ENCODE data around the gene TNN. TPM values are rescaled to one million over a fixed set of nuclear protein-coding genes. Genes with fewer than 3 reads are reported as not detected.
"Not testable (repeated sequence)": the region's sequence is repeated elsewhere in the genome, so short reads cannot be mapped to it uniquely, and the experiment has no call there.

Gene TNN, protein sequence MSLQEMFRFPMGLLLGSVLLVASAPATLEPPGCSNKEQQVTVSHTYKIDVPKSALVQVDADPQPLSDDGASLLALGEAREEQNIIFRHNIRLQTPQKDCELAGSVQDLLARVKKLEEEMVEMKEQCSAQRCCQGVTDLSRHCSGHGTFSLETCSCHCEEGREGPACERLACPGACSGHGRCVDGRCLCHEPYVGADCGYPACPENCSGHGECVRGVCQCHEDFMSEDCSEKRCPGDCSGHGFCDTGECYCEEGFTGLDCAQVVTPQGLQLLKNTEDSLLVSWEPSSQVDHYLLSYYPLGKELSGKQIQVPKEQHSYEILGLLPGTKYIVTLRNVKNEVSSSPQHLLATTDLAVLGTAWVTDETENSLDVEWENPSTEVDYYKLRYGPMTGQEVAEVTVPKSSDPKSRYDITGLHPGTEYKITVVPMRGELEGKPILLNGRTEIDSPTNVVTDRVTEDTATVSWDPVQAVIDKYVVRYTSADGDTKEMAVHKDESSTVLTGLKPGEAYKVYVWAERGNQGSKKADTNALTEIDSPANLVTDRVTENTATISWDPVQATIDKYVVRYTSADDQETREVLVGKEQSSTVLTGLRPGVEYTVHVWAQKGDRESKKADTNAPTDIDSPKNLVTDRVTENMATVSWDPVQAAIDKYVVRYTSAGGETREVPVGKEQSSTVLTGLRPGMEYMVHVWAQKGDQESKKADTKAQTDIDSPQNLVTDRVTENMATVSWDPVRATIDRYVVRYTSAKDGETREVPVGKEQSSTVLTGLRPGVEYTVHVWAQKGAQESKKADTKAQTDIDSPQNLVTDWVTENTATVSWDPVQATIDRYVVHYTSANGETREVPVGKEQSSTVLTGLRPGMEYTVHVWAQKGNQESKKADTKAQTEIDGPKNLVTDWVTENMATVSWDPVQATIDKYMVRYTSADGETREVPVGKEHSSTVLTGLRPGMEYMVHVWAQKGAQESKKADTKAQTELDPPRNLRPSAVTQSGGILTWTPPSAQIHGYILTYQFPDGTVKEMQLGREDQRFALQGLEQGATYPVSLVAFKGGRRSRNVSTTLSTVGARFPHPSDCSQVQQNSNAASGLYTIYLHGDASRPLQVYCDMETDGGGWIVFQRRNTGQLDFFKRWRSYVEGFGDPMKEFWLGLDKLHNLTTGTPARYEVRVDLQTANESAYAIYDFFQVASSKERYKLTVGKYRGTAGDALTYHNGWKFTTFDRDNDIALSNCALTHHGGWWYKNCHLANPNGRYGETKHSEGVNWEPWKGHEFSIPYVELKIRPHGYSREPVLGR (N-terminal part only)
- not detected for total RNA-seq

DNA sequence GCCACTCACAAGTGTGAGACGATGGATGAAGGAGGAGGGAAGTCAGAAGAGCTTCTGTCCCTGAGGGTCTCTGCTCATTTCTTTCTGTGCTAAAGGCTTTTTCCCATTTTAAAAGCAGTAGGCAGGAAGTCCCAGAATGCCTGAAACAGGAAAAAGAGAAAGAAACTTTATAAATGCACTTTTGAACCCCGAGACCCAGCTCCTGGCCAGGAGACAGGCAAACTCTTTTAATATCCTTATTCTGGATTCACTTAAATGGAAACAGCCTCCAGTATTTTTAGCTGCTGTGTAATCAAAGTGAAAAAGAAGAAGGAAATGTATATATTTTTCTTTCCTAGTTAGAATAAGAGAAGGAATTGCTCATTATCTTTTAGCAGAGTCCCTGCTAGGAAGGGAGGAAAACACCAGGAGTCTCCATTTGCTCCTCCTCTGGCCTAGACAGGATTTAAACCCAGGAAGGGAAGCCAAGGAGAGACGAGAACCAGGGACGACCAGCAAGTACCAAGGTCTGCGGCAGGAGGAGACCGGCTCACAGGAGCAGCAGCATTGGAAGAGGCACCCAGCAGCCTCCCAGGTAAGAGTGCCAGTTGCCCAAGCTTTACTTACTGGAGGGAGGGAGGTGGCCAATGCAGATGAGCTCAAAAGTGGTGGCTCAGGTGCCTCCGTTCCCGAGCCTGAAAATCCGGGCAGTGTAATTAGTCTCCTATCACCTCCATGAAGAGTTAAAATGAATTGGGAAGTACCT, at the start of gene TNN:
Gene TNN, plus strand, starts transcription at position 472 of the 745 bp plus-strand sequence. CDS start 9,586 bp downstream, outside the sequence.
- H3K27me3 Mint-ChIP-seq (ENCODE audit: low read depth) = peaks cover 4% of the 10 kb centered on the region
- H3K4me1 Mint-ChIP-seq (ENCODE audit: low read depth) = peaks cover 8% of the 10 kb centered on the region
- no peak for DNase-seq
- CTCF ChIA-PET = interaction anchor here (0.9 kb wide), 1 partner anchor 58 kb away, joined by 3 read pairs; no protein-coding TSS in a partner anchor
- no peaks in the 10 kb centered on the region for H3K9me3 Mint-ChIP-seq
- no peak within 1 kb of the TSS for H3K27ac Mint-ChIP-seq
- no peak within 1 kb of the TSS for H3K4me3 Mint-ChIP-seq
- intact Hi-C loops (cut with micrococcal nuclease) = no loop called here
- no peaks in the 10 kb centered on the region for H3K36me3 Mint-ChIP-seq (ENCODE audit: low read depth)

GRCh38 chr1:175019524-175019923, 48.1 kb upstream of the TNN start:
- Mint-ChIP-seq H3K4me3 (no peak overlapping the region), H3K36me3 (ENCODE audit: low read depth) (peaks cover 29% of the 10 kb centered on the region), H3K4me1 (ENCODE audit: low read depth) (peaks cover 38% of the 10 kb centered on the region), H3K27ac (no peak overlapping the region), H3K9me3 (peaks cover under 1% of the 10 kb centered on the region), H3K27me3 (ENCODE audit: low read depth) (no peaks in the 10 kb centered on the region)
- CTCF ChIA-PET = no interaction called here
- intact Hi-C loops (cut with micrococcal nuclease) = no loop called here
- no peak for DNase-seq

DNA sequence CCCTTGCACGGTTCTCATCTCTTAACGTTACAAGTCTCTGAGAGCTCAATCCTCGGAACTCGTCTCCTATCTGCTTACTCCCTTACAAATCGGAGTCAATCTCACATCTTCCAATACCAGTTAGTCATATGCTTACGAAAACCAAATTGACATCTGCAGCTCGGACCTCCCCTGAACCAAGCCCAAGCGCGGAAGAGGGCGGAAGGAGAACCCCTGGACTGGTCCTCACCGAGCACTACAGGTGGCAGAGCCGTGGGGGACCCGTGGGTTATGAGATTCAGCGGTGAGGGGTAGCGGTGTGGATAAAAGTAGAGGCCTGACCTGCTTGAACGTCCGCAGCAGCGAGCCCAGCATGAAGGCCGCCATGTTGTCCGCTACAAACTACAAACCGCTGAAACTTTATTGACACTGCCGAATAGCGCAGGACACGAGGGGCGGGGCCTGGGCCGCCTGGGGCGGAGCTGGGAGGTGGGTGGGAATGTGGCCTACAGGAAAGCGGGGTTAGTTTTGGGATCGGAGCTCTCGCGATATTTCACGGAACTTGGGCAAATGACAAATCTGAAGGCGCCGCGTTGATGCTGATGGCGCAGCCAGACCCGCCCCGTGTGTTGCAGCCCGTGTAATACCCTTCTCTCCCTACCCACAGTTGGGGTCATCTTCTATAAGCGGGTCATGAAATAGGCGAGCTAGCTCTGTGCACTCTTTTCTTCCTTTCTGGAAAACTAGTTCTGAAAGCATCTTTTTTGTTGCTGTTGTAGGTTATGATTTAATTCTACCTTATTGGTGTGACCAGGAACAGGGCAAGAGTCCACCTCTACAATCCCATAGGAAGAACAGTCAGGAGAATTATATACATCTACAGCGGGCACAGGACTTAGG, 44.4 kb upstream of the TNN start, which contains the start of gene MRPS14:
Gene MRPS14, minus strand, starts transcription at position 383 of the 879 bp plus-strand sequence. Its CDS starts 17 bp downstream, at position 366.
- H3K4me3 Mint-ChIP-seq = peak within 1 kb of the TSS; percentile 87
- CTCF ChIA-PET = interaction anchor here (0.7 to 3.8 kb wide), 10 partner anchors 10 to 739 kb away, joined by 3 to 19 read pairs (median 4); no protein-coding TSS in a partner anchor
- H3K36me3 Mint-ChIP-seq (ENCODE audit: low read depth) = peaks cover 14% of the 10 kb centered on the region
- peak; percentile 100 for DNase-seq
- intact Hi-C loops (cut with micrococcal nuclease) = loop anchor here (1.0 to 10.0 kb wide), 8 partner anchors 24 to 1548 kb away; partner anchors contain the start of genes CACYBP, COP1, PRDX6 and RC3H1
- peaks cover 31% of the 10 kb centered on the region for H3K4me1 Mint-ChIP-seq (ENCODE audit: low read depth)
- H3K27me3 Mint-ChIP-seq (ENCODE audit: low read depth) = no peaks in the 10 kb centered on the region
- H3K27ac Mint-ChIP-seq = peak within 1 kb of the TSS; percentile 86
- peaks cover 5% of the 10 kb centered on the region for H3K9me3 Mint-ChIP-seq

DNA sequence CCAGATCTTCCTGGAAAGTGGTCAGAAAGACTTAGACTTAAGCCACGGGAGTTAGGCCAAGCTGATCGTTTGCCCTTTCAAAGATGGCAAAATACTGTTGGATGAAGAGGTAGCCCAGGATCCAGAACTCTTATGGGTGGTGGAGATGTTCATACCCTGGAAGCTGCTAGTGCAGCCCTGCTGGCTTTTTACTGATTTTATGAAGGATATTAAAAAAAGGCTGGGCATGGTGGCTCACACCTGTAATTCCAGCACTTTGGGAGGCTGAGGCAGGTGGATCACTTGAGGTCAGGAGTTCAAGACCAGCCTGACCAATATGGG, 43.8 kb upstream of the TNN start:
- not testable (repeated sequence) for H3K9me3 Mint-ChIP-seq; DNase-seq; H3K27me3 Mint-ChIP-seq (ENCODE audit: low read depth)
- intact Hi-C loops (cut with micrococcal nuclease) = loop anchor here (1.0 to 10.0 kb wide), 8 partner anchors 25 to 1549 kb away; partner anchors contain the start of genes CACYBP, COP1, PRDX6 and RC3H1
- Mint-ChIP-seq H3K27ac (peak overlapping the region; percentile 86), H3K4me3 (peak overlapping the region; percentile 87), H3K4me1 (ENCODE audit: low read depth) (peaks cover 30% of the 10 kb centered on the region), H3K36me3 (ENCODE audit: low read depth) (peaks cover 13% of the 10 kb centered on the region)
- CTCF ChIA-PET = interaction anchor here (1.2 to 3.8 kb wide), 5 partner anchors 23 to 276 kb away, joined by 4 to 19 read pairs (median 7); no protein-coding TSS in a partner anchor

GRCh38 chr1:175024773-175025172, 42.9 kb upstream of the TNN start:
- peaks cover 13% of the 10 kb centered on the region for H3K36me3 Mint-ChIP-seq (ENCODE audit: low read depth)
- no peaks in the 10 kb centered on the region for H3K27me3 Mint-ChIP-seq (ENCODE audit: low read depth)
- CTCF ChIA-PET = interaction anchor here (0.5 to 3.8 kb wide), 5 partner anchors 63 to 127 kb away, joined by 3 to 19 read pairs (median 4); no protein-coding TSS in a partner anchor
- DNase-seq = no peak
- intact Hi-C loops (cut with micrococcal nuclease) = loop anchor here (5.0 to 10.0 kb wide), 3 partner anchors 1002 to 1550 kb away; partner anchors contain the start of genes COP1, PRDX6 and RC3H1
- H3K9me3 Mint-ChIP-seq = peaks cover 5% of the 10 kb centered on the region
- peak overlapping the region; percentile 57 for H3K27ac Mint-ChIP-seq
- H3K4me1 Mint-ChIP-seq (ENCODE audit: low read depth) = peaks cover 36% of the 10 kb centered on the region
- H3K4me3 Mint-ChIP-seq = peak overlapping the region; percentile 44

DNA sequence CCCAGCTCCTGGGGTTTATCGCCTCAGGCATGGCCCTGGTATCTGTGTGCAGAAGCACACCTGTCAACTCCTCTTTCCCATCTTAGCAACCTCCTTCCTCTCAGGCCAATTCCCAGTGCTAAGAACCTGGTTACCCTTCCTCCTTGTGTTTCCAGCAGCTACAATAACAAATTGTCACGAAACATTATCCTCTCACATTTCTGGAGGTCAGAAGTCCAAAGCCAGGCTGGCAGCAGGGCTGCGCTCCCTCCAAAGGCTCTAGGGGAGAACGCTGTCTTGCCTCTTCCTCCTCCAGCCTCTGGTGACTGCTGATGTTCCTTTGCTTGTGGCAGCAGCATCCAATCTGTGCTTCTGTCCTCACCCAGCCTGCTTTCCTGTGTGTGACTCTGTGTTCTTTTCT, 33.7 kb upstream of the TNN start:
- Mint-ChIP-seq H3K4me1 (ENCODE audit: low read depth) (peaks cover 7% of the 10 kb centered on the region), H3K4me3 (no peak overlapping the region), H3K27me3 (ENCODE audit: low read depth) (no peaks in the 10 kb centered on the region), H3K9me3 (no peaks in the 10 kb centered on the region), H3K27ac (no peak overlapping the region), H3K36me3 (ENCODE audit: low read depth) (no peaks in the 10 kb centered on the region)
- no peak for DNase-seq
- CTCF ChIA-PET = interaction anchor here (3.9 kb wide), 1 partner anchor 90 kb away, joined by 35 read pairs; no protein-coding TSS in a partner anchor
- intact Hi-C loops (cut with micrococcal nuclease) = no loop called here

DNA sequence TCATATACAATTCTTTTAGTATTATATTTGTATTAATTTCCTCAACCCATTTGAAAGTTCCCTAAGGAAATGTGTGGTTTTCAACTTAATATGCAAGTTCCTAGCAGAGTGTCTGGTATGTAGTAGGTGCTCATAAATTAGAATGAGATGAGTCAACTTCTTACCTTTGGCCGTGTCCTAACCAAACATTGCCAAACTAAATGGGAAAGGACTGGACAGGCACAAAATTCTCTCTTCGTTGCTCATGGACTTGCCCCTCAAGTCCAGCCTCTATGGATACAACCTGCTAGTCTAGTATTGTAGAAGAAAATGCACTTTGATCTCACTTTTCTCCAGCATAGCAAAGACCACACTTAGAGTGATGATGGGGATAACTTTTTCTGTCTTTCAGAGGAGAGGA, 32.9 kb upstream of the TNN start:
- CTCF ChIA-PET = no interaction called here
- Mint-ChIP-seq H3K4me1 (ENCODE audit: low read depth) (no peaks in the 10 kb centered on the region), H3K9me3 (no peaks in the 10 kb centered on the region), H3K27me3 (ENCODE audit: low read depth) (no peaks in the 10 kb centered on the region), H3K27ac (no peak overlapping the region), H3K4me3 (no peak overlapping the region), H3K36me3 (ENCODE audit: low read depth) (no peaks in the 10 kb centered on the region)
- intact Hi-C loops (cut with micrococcal nuclease) = no loop called here
- DNase-seq = no peak

GRCh38 chr1:175035865-175036264, 31.8 kb upstream of the TNN start:
- DNase-seq = no peak
- CTCF ChIA-PET = interaction anchor here (0.6 to 0.7 kb wide), 2 partner anchors 119 to 921 kb away, joined by 3 read pairs; no protein-coding TSS in a partner anchor
- intact Hi-C loops (cut with micrococcal nuclease) = no loop called here
- H3K27me3 Mint-ChIP-seq (ENCODE audit: low read depth) = no peaks in the 10 kb centered on the region
- no peaks in the 10 kb centered on the region for H3K36me3 Mint-ChIP-seq (ENCODE audit: low read depth)
- no peak overlapping the region for H3K27ac Mint-ChIP-seq
- H3K4me3 Mint-ChIP-seq = no peak overlapping the region
- no peaks in the 10 kb centered on the region for H3K4me1 Mint-ChIP-seq (ENCODE audit: low read depth)
- H3K9me3 Mint-ChIP-seq = no peaks in the 10 kb centered on the region

GRCh38 chr1:175036476-175036875, 31.2 kb upstream of the TNN start:
- no peaks in the 10 kb centered on the region for H3K36me3 Mint-ChIP-seq (ENCODE audit: low read depth)
- H3K4me3 Mint-ChIP-seq = no peak overlapping the region
- no peak overlapping the region for H3K27ac Mint-ChIP-seq
- no peak for DNase-seq
- CTCF ChIA-PET = interaction anchor here (1.7 kb wide), 1 partner anchor 89 kb away, joined by 5 read pairs; no protein-coding TSS in a partner anchor
- intact Hi-C loops (cut with micrococcal nuclease) = no loop called here
- H3K27me3 Mint-ChIP-seq (ENCODE audit: low read depth) = no peaks in the 10 kb centered on the region
- no peaks in the 10 kb centered on the region for H3K4me1 Mint-ChIP-seq (ENCODE audit: low read depth)
- no peaks in the 10 kb centered on the region for H3K9me3 Mint-ChIP-seq

GRCh38 chr1:175037416-175037815, 30.2 kb upstream of the TNN start:
- no peaks in the 10 kb centered on the region for H3K36me3 Mint-ChIP-seq (ENCODE audit: low read depth)
- H3K4me1 Mint-ChIP-seq (ENCODE audit: low read depth) = no peaks in the 10 kb centered on the region
- H3K4me3 Mint-ChIP-seq = no peak overlapping the region
- H3K27ac Mint-ChIP-seq = no peak overlapping the region
- CTCF ChIA-PET = interaction anchor here (1.1 to 1.7 kb wide), 2 partner anchors 88 to 109 kb away, joined by 3 to 5 read pairs; no protein-coding TSS in a partner anchor
- DNase-seq = no peak
- H3K9me3 Mint-ChIP-seq = no peaks in the 10 kb centered on the region
- H3K27me3 Mint-ChIP-seq (ENCODE audit: low read depth) = no peaks in the 10 kb centered on the region
- intact Hi-C loops (cut with micrococcal nuclease) = no loop called here

Data from activated naive CD4-positive, alpha-beta T cell treated with anti-CD3 and anti-CD28 coated beads for 36 hours (primary cell).